ENCODE results near the gene XPO5. TPM values are rescaled to one million over a fixed set of nuclear protein-coding genes. Genes with fewer than 3 reads are reported as not detected.

Gene XPO5
- total RNA-seq, 1 donor from 2014 or later = 15.9 TPM

DNA sequence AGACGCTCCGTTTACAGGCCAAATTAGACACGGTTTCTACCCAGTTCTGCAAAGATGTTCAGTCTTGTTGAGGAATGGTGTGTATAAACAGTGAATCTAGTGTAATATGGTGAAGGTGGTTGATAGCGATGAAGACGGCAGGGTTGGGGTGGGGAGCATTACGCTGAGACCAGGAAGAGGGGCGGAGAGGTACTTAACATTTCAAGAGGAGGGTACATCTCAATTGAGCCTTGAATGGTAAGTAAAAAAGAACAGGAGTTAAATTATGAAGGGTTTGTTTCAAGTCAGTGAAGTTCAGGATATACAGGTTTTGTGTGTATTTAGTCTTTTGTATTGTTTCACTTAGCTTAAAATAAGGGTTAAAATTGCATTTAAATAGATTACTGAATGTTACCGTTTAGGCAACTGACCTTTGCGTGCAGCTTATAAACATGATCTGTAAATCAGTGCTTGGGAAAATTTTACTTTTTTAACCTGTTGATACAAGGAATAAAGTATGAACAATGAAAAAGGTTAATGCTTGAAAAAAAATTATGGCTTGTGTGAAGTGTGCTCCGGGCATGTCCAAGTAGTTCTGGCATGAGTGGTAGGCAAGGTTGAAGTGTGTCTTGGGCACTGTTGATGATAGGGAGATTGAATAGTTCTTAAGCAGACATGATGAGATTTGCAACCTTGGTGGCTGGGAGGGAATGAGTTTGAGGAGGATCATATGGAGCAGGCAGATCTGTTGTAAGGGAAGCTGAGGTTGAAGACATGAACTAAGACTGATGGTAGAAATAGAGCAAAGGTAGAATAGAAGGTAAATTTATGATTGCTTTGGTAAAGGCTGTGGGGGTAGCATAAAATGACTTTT lies 58.1 kb downstream of the XPO5 start:
- DNase-seq (ENCODE audit: low spot score) = no peak

DNA sequence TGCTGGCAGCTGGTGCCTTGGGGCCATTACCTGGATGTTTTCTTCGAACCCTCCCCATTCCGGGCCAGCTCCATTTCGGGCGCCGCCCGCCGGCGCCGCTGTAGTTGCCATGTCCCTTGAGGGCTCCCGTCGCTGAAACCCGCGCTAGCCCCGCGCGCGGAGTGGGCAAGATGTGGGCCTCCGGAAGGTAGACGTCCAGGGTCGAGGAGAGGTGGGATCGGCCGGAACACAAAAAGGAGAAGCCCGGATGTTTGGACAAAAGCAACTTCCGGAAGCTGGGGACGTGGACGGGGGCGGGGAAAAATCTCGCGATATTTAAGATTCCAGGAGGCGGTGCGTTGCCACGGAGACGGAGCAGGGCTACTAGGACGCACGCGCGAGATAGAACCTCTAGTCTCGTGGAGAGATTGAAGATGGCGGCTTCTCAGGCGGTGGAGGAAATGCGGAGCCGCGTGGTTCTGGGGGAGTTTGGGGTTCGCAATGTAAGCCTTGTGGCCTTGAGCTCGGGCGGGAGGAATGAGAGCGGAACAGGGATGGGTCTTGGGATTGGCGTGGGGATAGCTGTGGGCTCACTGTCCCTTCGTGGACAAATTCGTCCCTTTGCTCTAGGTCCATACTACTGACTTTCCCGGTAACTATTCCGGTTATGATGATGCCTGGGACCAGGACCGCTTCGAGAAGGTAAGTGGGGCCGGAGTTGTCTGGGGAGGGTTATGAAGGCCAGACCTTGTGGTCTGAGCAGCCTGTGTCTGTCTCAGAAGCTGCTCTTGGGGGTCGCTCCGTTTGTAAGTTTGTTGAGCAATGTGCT lies 58.9 kb downstream of the XPO5 start, which contains the start of the genes POLR1C and YIPF3:
POLR1C (plus strand) TSS at position 393 of the 808 bp plus-strand sequence; CDS start at position 414, 21 bp downstream.
YIPF3 (minus strand) TSS at position 230 of the 808 bp plus-strand sequence; CDS start at position 111, 119 bp downstream.
- DNase-seq (ENCODE audit: low spot score) = peak; percentile 99

DNA sequence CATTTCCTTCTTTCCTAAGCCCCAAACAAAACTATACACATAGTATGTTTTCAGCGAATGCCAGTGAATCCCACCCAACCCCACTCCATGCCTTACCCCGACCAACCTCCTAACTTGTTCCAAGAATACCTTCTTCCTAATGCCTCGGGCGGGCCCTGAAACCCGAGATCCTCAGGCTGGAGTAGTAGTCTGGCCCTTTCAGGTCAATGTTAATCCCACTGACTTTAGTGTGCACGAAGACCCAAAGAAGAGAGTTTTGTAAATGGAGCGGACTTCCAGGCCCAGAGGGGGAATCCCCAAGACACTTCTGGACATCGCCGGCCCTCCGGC lies 59.5 kb downstream of the XPO5 start:
- DNase-seq (ENCODE audit: low spot score) = no peak

DNA sequence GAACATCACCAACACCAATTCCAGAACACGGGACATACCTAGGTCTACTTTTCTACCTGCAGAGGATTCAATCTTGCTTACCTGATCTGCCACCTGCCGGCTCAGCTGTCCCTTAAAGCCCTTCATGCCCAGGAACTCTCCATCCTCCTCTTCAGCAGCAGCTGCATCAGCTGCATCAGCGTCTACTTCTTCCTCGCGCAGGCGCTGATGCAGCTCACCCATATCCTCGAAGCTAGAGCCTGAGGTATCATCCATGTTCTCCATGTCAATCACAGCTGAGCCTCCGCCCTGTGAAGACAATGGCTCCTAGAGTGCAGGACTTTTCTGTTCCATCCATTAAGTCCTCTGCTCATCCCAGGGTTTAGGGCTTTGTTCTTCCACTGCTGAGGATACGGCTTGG lies 60.0 kb downstream of the XPO5 start:
- no peak for DNase-seq (ENCODE audit: low spot score)

DNA sequence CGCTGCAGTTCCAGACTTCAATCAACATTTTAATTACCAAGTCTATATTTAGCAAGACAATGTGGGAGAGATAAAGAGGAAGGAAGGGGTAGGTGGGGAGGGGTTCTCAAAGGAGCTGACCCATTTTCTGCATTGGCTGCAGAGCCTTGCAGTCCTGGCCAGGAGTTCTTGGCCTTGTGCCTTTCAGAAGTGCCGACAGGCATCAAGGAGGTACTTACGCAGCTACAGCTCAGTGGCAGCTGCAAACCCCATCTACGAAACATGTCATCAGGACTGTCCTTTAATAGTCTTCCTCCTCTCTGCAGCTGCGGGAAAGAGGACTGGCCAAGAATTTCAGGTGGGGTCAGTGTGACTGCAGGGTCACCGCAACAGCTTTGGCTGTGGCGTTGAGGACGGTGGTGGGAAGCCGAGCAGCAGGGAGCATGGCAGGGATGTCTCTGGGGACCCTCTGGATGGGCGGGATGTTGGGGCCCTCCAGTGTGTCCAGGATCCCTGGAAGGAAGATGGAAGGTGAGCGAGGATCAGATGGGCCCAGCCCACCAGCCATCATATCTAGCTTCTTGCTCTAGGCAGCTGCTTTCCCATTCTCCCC lies 63.9 kb downstream of the XPO5 start:
- DNase-seq (ENCODE audit: low spot score) = no peak

DNA sequence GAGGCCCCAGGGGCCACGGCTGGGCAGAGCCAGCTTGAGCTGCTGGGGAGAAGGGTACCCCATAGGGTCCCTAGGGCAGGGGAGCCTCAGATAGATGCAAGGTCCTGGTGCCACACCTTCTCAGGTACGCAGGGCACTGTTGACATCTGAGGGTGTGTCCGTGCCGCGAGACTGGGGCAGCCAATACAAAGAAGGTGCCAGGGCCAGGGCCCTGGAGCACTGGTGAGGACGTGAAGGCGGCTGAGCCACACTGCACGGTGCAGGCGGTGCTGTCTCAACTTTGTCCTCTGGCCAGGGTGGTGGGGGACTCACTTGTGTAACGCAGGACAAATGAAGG lies 65.0 kb downstream of the XPO5 start:
- no peak for DNase-seq (ENCODE audit: low spot score)

DNA sequence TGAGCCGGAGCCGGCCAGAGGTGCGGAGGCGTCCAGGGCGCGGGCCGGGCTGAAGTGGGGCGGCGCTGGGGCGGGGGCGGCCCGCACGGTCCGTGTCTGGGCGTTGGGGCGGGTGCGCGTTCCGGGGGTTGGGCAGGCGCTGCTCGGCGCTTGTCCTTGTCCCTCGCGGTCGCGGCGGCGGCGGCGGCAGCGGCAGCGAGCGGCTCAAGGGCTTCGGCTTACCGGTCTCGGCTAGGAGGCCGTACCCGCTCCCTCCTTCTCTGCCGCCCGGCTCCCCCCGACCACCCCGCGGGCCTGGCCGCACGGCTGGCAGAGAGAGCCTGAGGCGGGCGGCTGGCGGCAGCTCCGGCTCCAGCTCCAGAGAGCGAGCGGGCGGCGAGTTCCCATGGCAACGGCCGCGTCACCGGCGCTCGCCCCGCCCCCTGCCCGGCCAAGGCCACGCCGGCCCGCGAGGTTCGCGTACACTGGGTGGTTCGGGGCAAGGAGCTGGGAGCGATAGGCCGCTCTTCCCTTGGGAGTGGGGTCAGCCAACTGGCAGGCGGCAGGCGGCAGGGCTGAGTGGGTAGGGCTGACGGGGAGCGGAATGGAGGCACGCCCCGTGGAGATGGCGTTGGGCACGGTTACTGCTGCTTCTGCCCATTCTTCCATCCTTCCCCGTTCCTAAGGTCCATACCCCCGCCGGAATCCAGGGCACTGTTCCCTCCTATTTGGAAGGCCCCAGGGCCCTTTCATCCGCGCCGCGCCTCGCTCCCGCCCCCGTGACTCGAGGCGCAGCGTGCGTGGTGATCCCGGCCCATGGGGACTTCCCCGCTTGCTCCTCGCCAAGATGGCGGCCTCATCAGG lies 65.6 kb downstream of the XPO5 start, which contains the start of gene LRRC73:
LRRC73 (minus strand) TSS at position 363 of the 843 bp plus-strand sequence. CDS start 561 bp downstream, outside the sequence.
- DNase-seq (ENCODE audit: low spot score) = peak; percentile 87

DNA sequence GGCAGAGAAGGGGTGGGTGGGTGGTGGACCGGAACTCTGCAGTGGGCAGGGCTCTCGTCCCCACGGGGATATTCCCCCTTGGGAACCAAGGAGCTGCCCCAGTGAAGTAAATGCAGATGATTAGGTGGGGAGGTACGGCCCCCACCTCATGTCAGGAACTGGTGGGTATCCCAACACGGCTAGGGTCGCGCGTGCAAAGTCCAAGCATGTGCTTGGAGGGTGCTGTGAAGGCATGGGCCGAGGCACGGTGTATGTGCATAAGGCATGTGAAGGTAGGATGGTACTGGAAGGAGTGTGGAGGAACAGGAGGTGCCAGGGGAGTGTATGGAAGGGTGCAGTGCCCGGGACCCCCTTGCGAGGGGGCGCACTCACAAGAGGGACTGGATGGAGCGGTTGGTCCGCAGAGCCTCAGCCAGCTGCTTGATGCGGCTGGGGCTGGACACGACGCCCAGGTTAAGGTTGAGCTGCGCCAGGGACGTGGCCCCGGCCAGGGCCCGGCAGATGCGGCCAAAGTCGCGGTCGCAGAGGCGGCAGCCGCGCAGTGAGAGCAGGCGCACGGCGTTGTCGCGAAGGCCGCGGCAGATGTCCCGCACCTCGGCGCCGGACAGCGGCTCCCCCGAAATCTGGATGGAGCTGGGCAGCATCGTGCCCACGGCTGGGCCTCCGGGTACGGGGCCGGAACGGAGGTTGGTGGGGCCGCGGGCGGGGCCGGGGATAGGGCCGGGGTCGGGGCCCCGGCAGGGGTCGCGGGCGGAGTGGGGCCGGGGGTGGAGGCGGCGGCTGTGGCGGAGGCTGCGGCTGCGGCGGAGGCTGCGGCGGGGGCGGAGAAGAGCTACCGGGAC lies 66.5 kb downstream of the XPO5 start:
- DNase-seq (ENCODE audit: low spot score) = no peak

DNA sequence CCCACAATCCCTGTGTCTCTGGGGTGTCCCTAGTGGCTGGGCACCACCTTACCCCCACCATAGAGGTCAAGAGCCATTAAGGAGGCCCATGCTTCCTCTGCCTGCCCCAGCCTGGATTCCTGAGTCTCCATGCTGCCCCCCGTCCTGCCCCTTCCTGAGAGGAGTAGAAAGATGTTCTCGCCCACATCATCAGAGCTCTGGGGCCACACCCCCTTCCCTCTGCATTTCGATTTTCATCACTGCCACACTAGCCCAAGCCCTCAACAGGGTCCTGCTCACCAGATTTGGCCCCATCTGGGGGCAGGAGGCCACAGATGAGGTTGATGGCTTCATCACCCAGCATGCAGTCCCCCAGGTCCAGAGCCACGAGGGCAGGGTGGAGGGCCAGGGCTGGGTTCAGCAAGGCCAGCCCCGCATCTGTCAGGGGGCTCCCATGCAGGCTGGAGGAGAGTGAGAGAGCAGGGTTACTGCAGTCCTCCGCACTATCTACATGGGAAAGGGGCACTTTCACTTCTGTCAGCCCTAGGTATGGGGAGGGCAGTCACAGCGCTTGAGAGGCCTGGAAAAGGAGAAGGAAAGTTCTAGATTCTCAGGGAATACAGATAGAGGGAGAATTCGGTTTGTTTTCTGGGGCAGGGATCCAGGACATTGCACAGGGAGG lies 67.2 kb downstream of the XPO5 start:
- no peak for DNase-seq (ENCODE audit: low spot score)

DNA sequence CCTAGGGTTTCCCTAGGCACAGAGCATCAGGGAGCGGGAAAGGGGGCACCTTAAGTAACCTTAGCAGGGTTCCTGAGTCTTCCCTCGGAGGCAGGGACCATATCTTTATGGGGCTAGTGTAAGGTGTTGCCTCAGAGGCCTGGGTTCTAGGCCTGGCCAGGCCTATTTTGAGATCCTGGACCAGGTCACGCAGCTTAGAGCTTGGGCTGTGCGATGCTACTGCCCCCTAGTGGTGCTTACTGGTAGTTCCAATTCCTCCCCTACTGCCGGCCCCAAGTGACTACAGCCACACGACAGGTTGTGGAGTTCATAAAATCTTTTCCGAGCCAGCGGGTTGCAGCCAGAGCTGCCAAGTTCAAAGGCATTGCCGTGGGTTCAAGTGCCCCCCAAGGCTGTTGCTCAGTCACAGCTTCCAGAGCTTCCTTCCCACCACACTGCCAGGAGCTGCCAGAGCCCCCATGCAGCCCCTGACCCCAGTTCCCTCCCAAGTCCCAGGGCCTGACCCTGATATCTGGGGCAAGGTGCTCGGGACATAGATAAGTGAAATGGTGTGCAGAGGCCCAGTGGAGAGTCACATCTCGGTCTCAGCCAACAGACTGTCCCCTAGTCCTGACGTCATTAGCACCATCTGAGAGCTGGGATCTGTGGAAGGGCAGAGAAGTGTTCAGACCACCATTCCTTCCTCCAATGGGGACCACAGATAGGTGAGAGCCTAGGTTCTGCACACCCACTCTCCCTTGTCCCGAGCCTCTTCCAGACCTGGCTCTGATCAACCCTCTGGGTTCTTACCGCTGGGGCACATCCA lies 69.0 kb downstream of the XPO5 start:
- peak; percentile 88 for DNase-seq (ENCODE audit: low spot score)

DNA sequence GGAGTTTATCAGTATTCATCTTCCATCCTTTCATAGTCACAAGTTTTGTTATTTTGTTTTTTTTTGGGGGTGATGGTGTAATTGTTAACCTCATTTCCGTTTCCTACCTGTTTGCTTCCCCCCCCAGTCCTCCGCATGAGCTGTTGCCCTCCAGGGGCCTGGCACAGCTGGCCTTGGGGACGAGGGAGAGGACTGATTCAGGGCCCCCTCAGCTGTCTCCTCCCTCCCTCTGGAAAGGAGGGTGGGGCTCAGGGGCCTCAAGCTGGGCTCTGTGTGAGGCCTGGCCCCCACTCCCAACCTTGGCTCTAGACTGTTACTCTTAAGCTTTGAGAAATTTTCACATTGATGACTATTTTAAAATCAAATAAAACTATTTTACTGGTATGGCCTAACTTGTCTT lies 69.7 kb downstream of the XPO5 start:
- no peak for DNase-seq (ENCODE audit: low spot score)

DNA sequence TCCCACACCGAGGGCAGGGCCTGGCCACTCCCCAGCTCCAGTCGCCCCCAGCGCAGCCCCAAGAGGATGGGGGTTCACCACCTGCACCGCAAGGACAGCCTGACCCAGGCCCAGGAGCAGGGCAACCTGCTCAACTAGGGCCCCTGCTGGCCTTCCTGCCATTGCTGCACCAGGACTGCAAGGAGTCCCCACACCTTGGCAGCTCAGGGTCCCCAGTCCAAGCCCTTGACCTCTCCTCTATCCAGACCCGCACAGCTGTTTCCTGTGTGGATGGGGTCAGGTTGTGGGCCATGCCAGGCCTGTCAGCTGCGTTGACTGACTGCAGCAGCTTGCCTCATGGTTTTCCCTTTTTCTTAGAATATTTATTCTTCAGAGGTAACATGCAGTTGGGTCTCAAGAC lies 70.1 kb downstream of the XPO5 start:
- no peak for DNase-seq (ENCODE audit: low spot score)

DNA sequence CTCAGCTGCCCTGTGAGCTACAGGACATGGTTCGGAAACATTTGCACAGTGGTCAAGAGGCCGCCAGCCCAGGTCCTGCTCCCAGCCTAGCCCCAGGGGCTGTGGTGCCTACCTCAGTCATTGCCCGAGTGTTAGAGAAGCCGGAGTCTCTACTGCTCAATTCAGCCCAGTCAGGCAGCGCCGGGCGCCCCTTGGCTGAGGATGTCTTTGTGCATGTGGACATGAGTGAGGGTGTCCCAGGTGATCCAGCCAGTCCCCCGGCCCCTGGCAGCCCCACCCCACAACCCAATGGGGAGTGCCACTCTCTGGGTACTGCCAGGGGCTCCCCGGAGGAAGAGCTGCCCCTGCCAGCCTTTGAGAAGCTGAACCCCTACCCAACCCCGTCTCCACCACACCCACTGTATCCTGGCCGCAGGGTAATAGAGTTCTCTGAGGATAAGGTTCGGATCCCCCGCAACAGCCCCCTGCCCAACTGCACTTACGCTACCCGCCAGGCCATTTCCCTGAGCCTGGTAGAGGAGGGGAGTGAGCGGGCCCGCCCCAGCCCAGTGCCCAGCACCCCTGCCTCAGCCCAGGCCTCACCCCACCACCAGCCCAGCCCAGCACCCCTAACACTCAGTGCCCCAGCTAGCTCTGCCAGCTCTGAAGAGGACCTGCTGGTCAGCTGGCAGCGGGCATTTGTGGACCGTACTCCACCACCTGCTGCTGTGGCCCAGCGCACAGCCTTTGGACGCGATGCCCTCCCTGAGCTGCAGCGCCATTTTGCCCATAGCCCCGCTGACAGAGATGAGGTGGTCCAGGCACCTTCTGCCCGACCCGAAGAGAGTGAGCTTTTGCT lies 70.9 kb downstream of the XPO5 start:
- no peak for DNase-seq (ENCODE audit: low spot score)

DNA sequence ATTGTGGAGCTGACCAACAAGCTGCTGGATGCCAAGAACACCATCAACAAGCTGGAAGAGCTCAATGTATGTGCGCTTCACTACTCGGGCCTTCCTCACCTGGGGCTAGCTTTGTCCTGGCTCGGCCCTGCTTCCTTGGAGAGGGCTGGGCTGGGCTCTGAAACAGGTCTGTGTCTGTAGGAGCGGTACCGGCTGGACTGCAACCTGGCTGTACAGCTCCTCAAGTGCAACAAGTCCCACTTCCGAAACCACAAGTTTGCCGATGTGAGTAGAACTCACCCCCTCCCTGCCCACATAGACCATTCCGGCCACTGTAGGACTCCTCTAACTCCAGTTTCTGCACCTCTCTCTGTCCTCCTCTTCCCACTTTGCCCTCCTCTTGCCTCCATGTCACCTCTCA lies 72.4 kb downstream of the XPO5 start:
- no peak for DNase-seq (ENCODE audit: low spot score)

DNA sequence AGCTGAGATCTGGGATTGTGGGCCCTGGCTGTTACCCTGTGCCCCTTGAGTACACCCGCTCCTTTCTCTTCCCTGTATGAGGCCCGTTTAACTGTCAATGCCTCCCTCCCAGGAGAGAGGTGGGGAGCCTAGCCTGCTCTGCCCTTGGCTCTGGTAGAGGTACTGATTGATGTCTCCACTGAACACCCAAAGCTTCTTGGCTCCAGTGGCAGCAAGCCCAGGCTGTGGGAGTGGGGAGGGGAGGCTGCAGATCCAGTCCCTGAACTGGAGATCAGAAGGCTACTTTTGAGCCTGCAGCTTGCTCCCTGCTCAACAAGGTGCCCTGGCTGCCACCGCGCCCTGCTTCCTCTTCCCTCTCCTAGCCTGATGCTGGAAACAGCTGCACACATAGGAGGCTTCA lies 73.2 kb downstream of the XPO5 start:
- no peak for DNase-seq (ENCODE audit: low spot score)

DNA sequence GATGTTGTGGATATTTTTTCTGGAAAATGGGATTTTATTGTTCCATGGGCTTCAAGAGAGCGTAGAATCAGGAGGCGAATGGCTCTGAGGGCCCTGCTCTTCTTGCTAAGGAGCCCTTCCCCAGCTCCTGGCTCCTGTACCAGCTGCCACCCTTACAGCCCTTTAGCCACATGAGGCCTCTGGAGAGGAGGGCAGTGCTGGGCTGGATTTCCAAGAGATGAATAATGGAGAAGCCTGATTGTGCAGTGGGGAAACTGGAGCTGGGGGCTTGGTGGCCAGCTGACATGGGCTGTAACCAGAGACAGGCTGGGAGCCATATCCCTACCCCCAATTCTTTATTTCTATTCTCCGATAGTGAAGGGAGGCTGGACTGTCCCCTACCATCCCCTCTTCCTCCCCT lies 74.9 kb downstream of the XPO5 start:
- no peak for DNase-seq (ENCODE audit: low spot score)

DNA sequence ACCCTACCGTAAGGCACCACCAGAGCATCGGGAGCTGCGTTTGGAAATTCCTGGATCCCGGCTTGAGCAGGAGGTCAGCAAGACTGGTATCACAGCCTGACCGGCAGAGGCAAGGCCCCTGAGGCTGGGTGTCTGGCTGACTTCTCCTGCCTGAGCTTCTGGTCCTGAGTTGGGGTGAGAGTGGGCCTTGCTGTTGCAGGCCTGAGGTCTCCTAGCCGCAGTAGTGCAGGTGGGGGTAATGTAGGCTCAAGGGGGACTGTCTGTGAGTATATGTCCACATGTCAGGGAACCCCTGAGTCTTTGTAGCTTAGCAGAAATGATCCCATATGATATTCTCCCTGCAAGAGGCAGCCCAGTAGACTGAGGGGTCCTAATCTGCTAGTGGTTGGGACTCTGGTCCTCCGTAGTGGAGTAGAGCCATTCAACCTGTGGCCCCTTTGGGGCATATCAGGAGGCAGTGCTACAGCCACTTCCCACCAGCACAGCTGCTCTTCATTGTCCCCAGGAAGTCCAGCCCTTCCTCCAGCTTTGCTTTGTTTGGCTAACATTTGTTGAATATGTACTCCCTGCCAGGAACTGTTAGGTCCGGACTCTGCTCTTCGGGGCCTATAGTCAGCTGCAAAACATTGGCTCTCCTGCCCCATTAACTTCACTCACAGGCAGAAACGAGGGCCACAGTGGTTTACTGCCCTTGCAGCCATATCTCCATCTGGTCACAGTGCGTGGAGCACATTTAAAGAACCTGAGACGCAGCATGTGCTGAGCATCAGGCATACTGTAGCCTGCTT lies 76.6 kb downstream of the XPO5 start:
- no peak for DNase-seq (ENCODE audit: low spot score)

Data from umbilical cord (tissue), 2 donors.